Measurements from ENCODE around the gene LRIG3. TPM values are rescaled to one million over a fixed set of nuclear protein-coding genes. Genes with fewer than 3 reads are reported as not detected.

LRIG3 gene
- polyA plus RNA-seq, 1 donor from 2014 or later, result 0.22 TPM

GRCh38 chr12:58924652-58925051, 4.3 kb upstream of the LRIG3 start:
- Histone ChIP-seq H3K36me3 (ENCODE audit: insufficient read depth, low read length) (no peaks in the 10 kb centered on the region), H3K9me3 (ENCODE audit: low read length) (no peaks in the 10 kb centered on the region)
- no peak for TF ChIP-seq RAD21 (conservative IDR thresholded peaks at IDR 0.05)
- TF ChIP-seq EZH2 (IDR thresholded peaks at IDR 0.05; ENCODE audit: borderline replicate concordance, insufficient read depth, low read length, poor library complexity, severe bottlenecking), result no peak
- TF ChIP-seq POLR2AphosphoS5 (IDR thresholded peaks at IDR 0.05), result no peak
- no peak for TF ChIP-seq REST (IDR thresholded peaks at IDR 0.05; ENCODE audit: borderline replicate concordance)
- TF ChIP-seq EP300 (conservative IDR thresholded peaks at IDR 0.05; ENCODE audit: poor library complexity, severe bottlenecking), result no peak
- TF ChIP-seq MXI1 (conservative IDR thresholded peaks at IDR 0.05; ENCODE audit: poor library complexity, severe bottlenecking), result no peak
- no peak for TF ChIP-seq SMC3 (conservative IDR thresholded peaks at IDR 0.05; ENCODE audit: poor library complexity)
- TF ChIP-seq TAF1 (IDR thresholded peaks at IDR 0.05; ENCODE audit: low read depth), result no peak
- no peak for TF ChIP-seq CTCF (IDR thresholded peaks at IDR 0.05; ENCODE audit: poor library complexity, severe bottlenecking)

GRCh38 chr12:58923781-58924180, 3.5 kb upstream of the LRIG3 start:
- Histone ChIP-seq H3K9me2 (ENCODE audit: insufficient read depth, low read length) (no peaks in the 10 kb centered on the region), H3K27me3 (ENCODE audit: insufficient read depth, low read depth, low read length) (peaks cover 18% of the 10 kb centered on the region), H3K4me2 (ENCODE audit: low read length) (no peak overlapping the region), H4K20me1 (ENCODE audit: insufficient read depth) (no peaks in the 10 kb centered on the region), H3K79me2 (replicated peaks; ENCODE audit: insufficient read depth, low read length) (peaks cover under 1% of the 10 kb centered on the region), H3K36me3 (ENCODE audit: insufficient read depth, low read length) (no peaks in the 10 kb centered on the region), H3F3A (ENCODE audit: insufficient read depth, low read length, poor library complexity, severe bottlenecking) (no peaks in the 10 kb centered on the region), H3K4me3 (ENCODE audit: low read length) (no peak overlapping the region), H3K9me3 (ENCODE audit: low read length) (no peaks in the 10 kb centered on the region), H2AFZ (ENCODE audit: low read depth, low read length) (no peak overlapping the region), H3K9ac (ENCODE audit: low read length) (no peak overlapping the region), H3K27ac (ENCODE audit: low read length) (no peak overlapping the region)
- TF ChIP-seq RAD21 (conservative IDR thresholded peaks at IDR 0.05) (no peak), REST (IDR thresholded peaks at IDR 0.05; ENCODE audit: borderline replicate concordance) (no peak), SMC3 (conservative IDR thresholded peaks at IDR 0.05; ENCODE audit: poor library complexity) (no peak), EP300 (conservative IDR thresholded peaks at IDR 0.05; ENCODE audit: poor library complexity, severe bottlenecking) (no peak), EZH2 (IDR thresholded peaks at IDR 0.05; ENCODE audit: borderline replicate concordance, insufficient read depth, low read length, poor library complexity, severe bottlenecking) (no peak), CTCF (IDR thresholded peaks at IDR 0.05; ENCODE audit: poor library complexity, severe bottlenecking) (no peak), POLR2AphosphoS5 (IDR thresholded peaks at IDR 0.05) (no peak), MXI1 (conservative IDR thresholded peaks at IDR 0.05; ENCODE audit: poor library complexity, severe bottlenecking) (no peak), TAF1 (IDR thresholded peaks at IDR 0.05; ENCODE audit: low read depth) (no peak)

More at GRCh38 chr12:58924652-58925051, 4.3 kb upstream of the LRIG3 start:
- Histone ChIP-seq H4K20me1 (ENCODE audit: insufficient read depth) (no peaks in the 10 kb centered on the region), H3K79me2 (replicated peaks; ENCODE audit: insufficient read depth, low read length) (no peaks in the 10 kb centered on the region), H3K4me3 (ENCODE audit: low read length) (no peak overlapping the region), H3K4me2 (ENCODE audit: low read length) (no peak overlapping the region), H3K27me3 (ENCODE audit: insufficient read depth, low read depth, low read length) (peaks cover 10% of the 10 kb centered on the region), H3K27ac (ENCODE audit: low read length) (no peak overlapping the region), H3K9me2 (ENCODE audit: insufficient read depth, low read length) (no peaks in the 10 kb centered on the region), H3F3A (ENCODE audit: insufficient read depth, low read length, poor library complexity, severe bottlenecking) (no peaks in the 10 kb centered on the region), H3K9ac (ENCODE audit: low read length) (no peak overlapping the region), H2AFZ (ENCODE audit: low read depth, low read length) (no peak overlapping the region)
